HT1080 (cell line): ENCODE measurements around the gene FCER2. TPM values are rescaled to one million over a fixed set of nuclear protein-coding genes. Genes with fewer than 3 reads are reported as not detected.

Experiments used
- total RNA-seq: library from RNA; depleted of rRNA; stranded (reverse); fragments of >200 nt; shearing (Covaris generic); gene quantifications from 2 replicates; pipeline ENCODE4 v1.2.3, GENCODE V29; 2014; rRNA removed

Gene FCER2
- total RNA-seq, 1 experiment from 2014 or later, result not detected

Other genes with a start within 250 kb of the FCER2 start
- not detected in 2 replicates for gene PEX11G, start 213.1 kb downstream of the FCER2 start, total RNA-seq
- 25.2 and 29.8 TPM in 2 replicates for gene ZNF358, start 186.0 kb downstream of the FCER2 start, total RNA-seq
- 5.1 and 5.2 TPM in 2 replicates for gene MCOLN1, start 179.5 kb downstream of the FCER2 start, total RNA-seq
- gene PNPLA6, start 166.4 kb downstream of the FCER2 start, total RNA-seq, result 51.1 and 55.4 TPM in 2 replicates
- not detected in 2 replicates for gene CAMSAP3, start 106.3 kb downstream of the FCER2 start, total RNA-seq
- gene XAB2, start 72.6 kb downstream of the FCER2 start, total RNA-seq, result 58.0 and 68.8 TPM in 2 replicates
- gene PET100, start 72.3 kb downstream of the FCER2 start, total RNA-seq, result 18.5 and 52.8 TPM in 2 replicates
- gene PCP2, start 68.4 kb downstream of the FCER2 start, total RNA-seq, result not detected in 2 replicates
- 1.1 TPM in 1 of 2 replicates, not detected in the other for gene STXBP2, start 65.0 kb downstream of the FCER2 start, total RNA-seq
- not detected in 2 replicates for gene RETN, start 33.1 kb downstream of the FCER2 start, total RNA-seq
- not detected in 2 replicates for gene MCEMP1, start 25.0 kb downstream of the FCER2 start, total RNA-seq
- gene TRAPPC5, start 21.3 kb downstream of the FCER2 start, total RNA-seq, result 62.3 and 98.6 TPM in 2 replicates
- not detected in 2 replicates for gene CLEC4G, start 30.0 kb upstream of the FCER2 start, total RNA-seq
- not detected in 2 replicates for gene CD209, start 45.4 kb upstream of the FCER2 start, total RNA-seq
- gene CLEC4M, start 61.1 kb upstream of the FCER2 start, total RNA-seq, result not detected in 2 replicates
- 1.3 and 3.2 TPM in 2 replicates for gene EVI5L, start 128.1 kb upstream of the FCER2 start, total RNA-seq
- gene PRR36, start 172.3 kb upstream of the FCER2 start, total RNA-seq, result 0.02 TPM in 1 of 2 replicates, not detected in the other
- gene LRRC8E, start 186.4 kb upstream of the FCER2 start, total RNA-seq, result 11.7 and 14.2 TPM in 2 replicates
- 16.9 and 22.0 TPM in 2 replicates for gene MAP2K7, start 201.7 kb upstream of the FCER2 start, total RNA-seq
- gene TGFBR3L, start 212.7 kb upstream of the FCER2 start, total RNA-seq, result 0.70 and 2.2 TPM in 2 replicates
- gene SNAPC2, start 218.2 kb upstream of the FCER2 start, total RNA-seq, result 33.3 and 42.4 TPM in 2 replicates
- 3.1 and 7.0 TPM in 2 replicates for gene CTXN1, start 224.0 kb upstream of the FCER2 start, total RNA-seq
- gene TIMM44, start 241.5 kb upstream of the FCER2 start, total RNA-seq, result 70.1 and 89.1 TPM in 2 replicates